ENCODE data around the gene CHRDL2. TPM values are rescaled to one million over a fixed set of nuclear protein-coding genes. Genes with fewer than 3 reads are reported as not detected.
A peak's percentile ranks its signal among the peaks of the same experiment; 100 is the strongest.

The CHRDL2 gene
- polyA plus RNA-seq, 1 of the 3 experiments (the other 2 are of a cell fraction) = not detected

- H3K4me1 ChIP-seq (ENCODE audit: control insufficient read depth in 1 of 2, insufficient read depth in 2 of 2, low read depth in 1 of 2, low read length in 1 of 2) = peaks cover 0 to 8% of the 10 kb centered on the region in 2 experiments; a peak in 1 of 4 replicates
- DNase-seq = no peak
- no peaks in the 10 kb centered on the region for H3K9me3 ChIP-seq
- no peak overlapping the region for H3K27ac ChIP-seq (ENCODE audit: low read depth in 2 of 2, low read length in 1 of 2)
- ChIA-PET CTCF (interaction anchor here (0.9 to 15.6 kb wide), 21 partner anchors 9 to 577 kb away, joined by 3 to 243 read pairs (median 7); partner anchors contain the start of gene CHRDL2), POLR2A (no interaction called here)
- H2AFZ ChIP-seq (ENCODE audit: low read depth) = no peak overlapping the region
- H3F3A ChIP-seq (replicated peaks; ENCODE audit: insufficient read depth) = no peaks in the 10 kb centered on the region
- WGBS (ENCODE audit: low lambda C conversion rate) = 86% methylated on average over 11 of the region's 13 CpGs
- no peak overlapping the region for H3K4me3 ChIP-seq (ENCODE audit: low read depth in 2 of 2, low read length in 1 of 2)
- TF ChIP-seq MEF2A (IDR thresholded peaks at IDR 0.05; ENCODE audit: borderline replicate concordance, low read depth) (no peak), GABPA (IDR thresholded peaks at IDR 0.05; ENCODE audit: low read depth) (no peak), SIN3A (IDR thresholded peaks at IDR 0.05; ENCODE audit: borderline replicate concordance, low read depth, low read length) (no peak), NFIC (IDR thresholded peaks at IDR 0.05; ENCODE audit: borderline replicate concordance) (no peak), RCOR1 (IDR thresholded peaks at IDR 0.05; ENCODE audit: low read length) (no peak), CHD2 (IDR thresholded peaks at IDR 0.05; ENCODE audit: low read length, partially characterized antibody) (no peak), TAF1 (IDR thresholded peaks at IDR 0.05; ENCODE audit: borderline replicate concordance, low read depth, low read length) (no peak), USF1 (IDR thresholded peaks at IDR 0.05; ENCODE audit: borderline replicate concordance, low read depth) (no peak), ELF1 (IDR thresholded peaks at IDR 0.05) (no peak), FOXM1 (IDR thresholded peaks at IDR 0.05; ENCODE audit: low read depth) (no peak)
- TF ChIP-seq, protein P1, sequence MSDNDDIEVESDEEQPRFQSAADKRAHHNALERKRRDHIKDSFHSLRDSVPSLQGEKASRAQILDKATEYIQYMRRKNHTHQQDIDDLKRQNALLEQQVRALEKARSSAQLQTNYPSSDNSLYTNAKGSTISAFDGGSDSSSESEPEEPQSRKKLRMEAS (IDR thresholded peaks at IDR 0.05; ENCODE audit: low read depth) = no peak
- no peaks in the 10 kb centered on the region for H3K79me2 ChIP-seq (ENCODE audit: insufficient read depth)
- no peaks in the 10 kb centered on the region for H3K9me2 ChIP-seq
- no peaks in the 10 kb centered on the region for H4K20me1 ChIP-seq (ENCODE audit: insufficient read depth)
- H3K4me2 ChIP-seq = no peak overlapping the region
- no peak overlapping the region for H3K9ac ChIP-seq
- no peaks in the 10 kb centered on the region for H3K27me3 ChIP-seq (ENCODE audit: insufficient read depth)
- H3K36me3 ChIP-seq (replicated peaks in 1 of 2; ENCODE audit: control insufficient read depth in 1 of 2, insufficient read depth in 2 of 2, low read length in 1 of 2) = no peaks in the 10 kb centered on the region
Observed at GRCh38 chr11:74703211-74703610, 28.0 kb downstream of the CHRDL2 start.

DNA sequence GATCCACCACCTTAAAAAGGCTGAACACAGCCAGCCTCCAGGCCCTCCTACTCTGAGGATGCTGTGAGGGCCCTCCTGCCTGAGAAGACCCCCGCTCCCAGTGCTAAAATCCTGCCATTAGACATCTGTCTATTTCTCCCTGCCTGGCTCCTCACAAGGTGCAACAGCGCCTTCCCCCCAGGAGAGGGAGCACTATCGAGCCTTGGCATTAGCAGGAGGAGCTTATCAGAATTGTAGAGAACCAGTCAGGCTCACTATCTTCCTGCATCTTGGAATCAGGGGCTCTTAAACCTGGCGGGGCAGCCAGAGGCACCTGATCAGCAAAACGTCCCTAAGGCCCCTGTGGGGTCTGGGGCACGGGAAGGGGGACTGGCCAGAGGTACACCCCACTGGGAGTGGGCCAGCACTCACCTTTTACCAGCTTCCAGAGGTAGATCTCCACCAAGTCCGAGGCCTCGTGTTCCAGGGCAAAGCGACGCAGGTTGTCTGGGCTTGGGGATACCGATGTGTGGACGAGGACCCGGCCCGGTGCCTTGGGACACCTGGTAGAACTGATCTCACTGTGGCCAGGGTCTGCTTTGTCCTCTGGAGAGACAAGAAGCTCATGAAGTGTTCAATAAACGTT is 28.7 kb downstream of the CHRDL2 start:
- Histone ChIP-seq H3K9me2 (no peaks in the 10 kb centered on the region), H3K79me2 (ENCODE audit: insufficient read depth) (no peaks in the 10 kb centered on the region), H3K27ac (ENCODE audit: low read depth in 2 of 2, low read length in 1 of 2) (no peak overlapping the region), H3K4me1 (ENCODE audit: control insufficient read depth in 1 of 2, insufficient read depth in 2 of 2, low read depth in 1 of 2, low read length in 1 of 2) (peaks cover 0 to 8% of the 10 kb centered on the region in 2 experiments; a peak in 1 of 4 replicates), H4K20me1 (ENCODE audit: insufficient read depth) (no peaks in the 10 kb centered on the region), H3K4me2 (no peak overlapping the region), H3K9me3 (no peaks in the 10 kb centered on the region), H3K36me3 (replicated peaks in 1 of 2; ENCODE audit: control insufficient read depth in 1 of 2, insufficient read depth in 2 of 2, low read length in 1 of 2) (no peaks in the 10 kb centered on the region), H3K9ac (no peak overlapping the region), H3F3A (replicated peaks; ENCODE audit: insufficient read depth) (no peaks in the 10 kb centered on the region), H3K27me3 (ENCODE audit: insufficient read depth) (no peaks in the 10 kb centered on the region), H2AFZ (ENCODE audit: low read depth) (no peak overlapping the region), H3K4me3 (ENCODE audit: low read depth in 2 of 2, low read length in 1 of 2) (no peak overlapping the region; a peak in 1 of 4 replicates)
- CTCF ChIA-PET = interaction anchor here (0.6 to 15.6 kb wide), 49 partner anchors 9 to 905 kb away, joined by 3 to 243 read pairs (median 5); partner anchors contain the start of genes CHRDL2, POLD3 and RNF169
- POLR2A ChIA-PET = interaction anchor here (1.3 kb wide), 1 partner anchor 10 kb away, joined by 4 read pairs; no protein-coding TSS in a partner anchor
- 59% methylated on average over 9 of the region's 15 CpGs for WGBS (ENCODE audit: low lambda C conversion rate)
- TF ChIP-seq JUND (IDR thresholded peaks at IDR 0.05) = no peak
- TF ChIP-seq GATA2 (CRISPR knock-in tag; IDR thresholded peaks at IDR 0.05) = peak; percentile 45; the same call in 1 of the 2 replicates
- no peak for TF ChIP-seq EZH2phosphoT487 (IDR thresholded peaks at IDR 0.05; ENCODE audit: borderline replicate concordance, low read depth)
- TF ChIP-seq CHD2 (IDR thresholded peaks at IDR 0.05; ENCODE audit: low read length, partially characterized antibody) = no peak
- TF ChIP-seq, protein P2, sequence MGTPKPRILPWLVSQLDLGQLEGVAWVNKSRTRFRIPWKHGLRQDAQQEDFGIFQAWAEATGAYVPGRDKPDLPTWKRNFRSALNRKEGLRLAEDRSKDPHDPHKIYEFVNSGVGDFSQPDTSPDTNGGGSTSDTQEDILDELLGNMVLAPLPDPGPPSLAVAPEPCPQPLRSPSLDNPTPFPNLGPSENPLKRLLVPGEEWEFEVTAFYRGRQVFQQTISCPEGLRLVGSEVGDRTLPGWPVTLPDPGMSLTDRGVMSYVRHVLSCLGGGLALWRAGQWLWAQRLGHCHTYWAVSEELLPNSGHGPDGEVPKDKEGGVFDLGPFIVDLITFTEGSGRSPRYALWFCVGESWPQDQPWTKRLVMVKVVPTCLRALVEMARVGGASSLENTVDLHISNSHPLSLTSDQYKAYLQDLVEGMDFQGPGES (IDR thresholded peaks at IDR 0.05; ENCODE audit: low read depth, low read length) = no peak
- no peak for TF ChIP-seq FOXM1 (IDR thresholded peaks at IDR 0.05; ENCODE audit: low read depth)
- no peak for TF ChIP-seq EP300 (IDR thresholded peaks at IDR 0.05; ENCODE audit: borderline replicate concordance in 1 of 2, low read depth in 1 of 2, low read length in 1 of 2)
- TF ChIP-seq, protein P3, sequence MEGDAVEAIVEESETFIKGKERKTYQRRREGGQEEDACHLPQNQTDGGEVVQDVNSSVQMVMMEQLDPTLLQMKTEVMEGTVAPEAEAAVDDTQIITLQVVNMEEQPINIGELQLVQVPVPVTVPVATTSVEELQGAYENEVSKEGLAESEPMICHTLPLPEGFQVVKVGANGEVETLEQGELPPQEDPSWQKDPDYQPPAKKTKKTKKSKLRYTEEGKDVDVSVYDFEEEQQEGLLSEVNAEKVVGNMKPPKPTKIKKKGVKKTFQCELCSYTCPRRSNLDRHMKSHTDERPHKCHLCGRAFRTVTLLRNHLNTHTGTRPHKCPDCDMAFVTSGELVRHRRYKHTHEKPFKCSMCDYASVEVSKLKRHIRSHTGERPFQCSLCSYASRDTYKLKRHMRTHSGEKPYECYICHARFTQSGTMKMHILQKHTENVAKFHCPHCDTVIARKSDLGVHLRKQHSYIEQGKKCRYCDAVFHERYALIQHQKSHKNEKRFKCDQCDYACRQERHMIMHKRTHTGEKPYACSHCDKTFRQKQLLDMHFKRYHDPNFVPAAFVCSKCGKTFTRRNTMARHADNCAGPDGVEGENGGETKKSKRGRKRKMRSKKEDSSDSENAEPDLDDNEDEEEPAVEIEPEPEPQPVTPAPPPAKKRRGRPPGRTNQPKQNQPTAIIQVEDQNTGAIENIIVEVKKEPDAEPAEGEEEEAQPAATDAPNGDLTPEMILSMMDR (IDR thresholded peaks at IDR 0.05) = peak; percentile 88
- no peak for TF ChIP-seq TEAD4 (IDR thresholded peaks at IDR 0.05; ENCODE audit: borderline replicate concordance, insufficient read depth)
- TF ChIP-seq RAD21 (IDR thresholded peaks at IDR 0.05; ENCODE audit: low read length) = peak; percentile 72
- TF ChIP-seq RXRA (IDR thresholded peaks at IDR 0.05; ENCODE audit: borderline replicate concordance, low read depth) = no peak
- TF ChIP-seq USF1 (IDR thresholded peaks at IDR 0.05; ENCODE audit: borderline replicate concordance, low read depth) = no peak
- TF ChIP-seq GABPA (IDR thresholded peaks at IDR 0.05; ENCODE audit: low read depth) = no peak
- peak; percentile 84 for TF ChIP-seq SMC3 (IDR thresholded peaks at IDR 0.05; ENCODE audit: low read depth, low read length)
- peak; percentile 84 for DNase-seq
